HCT116 (cell line): ENCODE data around the gene AMHR2. TPM values are rescaled to one million over a fixed set of nuclear protein-coding genes. Genes with fewer than 3 reads are reported as not detected.

ENCODE experiments used
- ATAC-seq: fragments of 200-7000 bp; cut with Tn5 transposase; 2 replicates; pipeline ENCODE4 v1.9.1; 2020; ENCODE audit warnings: mild to moderate bottlenecking, moderate library complexity
- BruUV-seq: library from RNA; stranded (reverse); fragments of 400-500 nt; replicated peaks from 2 replicates; lab custom pipeline; 2021; lab: Mats Ljungman, UMichigan
- CTCF ChIA-PET: fragments of 300-600 bp; sonication (Branson Sonifier 250); formaldehyde crosslinking; loops from one replicate; lab custom pipeline; 2021; ENCODE audit warnings: antibody characterized with exemption; lab: Charles Lee
- POLR2A ChIA-PET: fragments of 300-600, 350-600 bp; sonication (Branson Sonifier 250); formaldehyde crosslinking; loops from one replicate; lab custom pipeline; 2021; ENCODE audit warnings: antibody characterized with exemption; lab: Charles Lee
- RAD21 ChIA-PET, 2 experiments: fragments of 300-600 bp; sonication (Branson Sonifier 250); formaldehyde crosslinking; loops; one replicate each; lab custom pipeline; 2023; ENCODE audit warnings: low total read pairs in 2 of 2; ENCODE audit not compliant: uncharacterized antibody in 2 of 2, unreplicated experiment in 2 of 2, low non-redundant PET in 1 of 2; lab: Charles Lee
- DNase-seq: peaks from one replicate; pipeline ENCODE4 v3.0.0-alpha.2; 2010; ENCODE audit warnings: low read depth, low spot score
- H2AFZ ChIP-seq: fragments of 200-600 bp; shearing (Covaris generic), sonication (generic); 2 replicates; pipeline ENCODE4 v1.6.1; 2017; ENCODE audit warnings: low read depth, mixed run types, mixed read lengths, antibody characterized with exemption, low read length; ENCODE audit not compliant: poor library complexity, severe bottlenecking
- H3K27ac ChIP-seq: 2 replicates; pipeline ENCODE4 v1.5.1; 2012; ENCODE audit warnings: low read depth, low read length
- H3K27me3 ChIP-seq: fragments of 200-600 bp; sonication (generic); 2 replicates; pipeline ENCODE4 v1.6.1; 2016; ENCODE audit warnings: mixed run types, low read length, mixed read lengths; ENCODE audit not compliant: insufficient read depth
- H3K36me3 ChIP-seq, 2 experiments: fragments of 200-500 bp in 1 of 2; fragments of 200-600 bp in 1 of 2; sonication (Bioruptor generic) in 1 of 2; sonication (generic) in 1 of 2; 2 replicates each; pipeline versions ENCODE4 v1.5.1 to v1.6.1; 2014 to 2016; ENCODE audit warnings: low read length in 2 of 2, inconsistent platforms in 1 of 2, mixed read lengths in 1 of 2, mixed run types in 1 of 2; ENCODE audit not compliant: insufficient read depth in 2 of 2, control insufficient read depth in 1 of 2
- H3K4me1 ChIP-seq, 2 experiments: fragments of 200-600 bp in 1 of 2; sonication (generic) in 1 of 2; 2 replicates each; pipeline versions ENCODE4 v1.5.1 to v1.6.1; 2012 to 2017; ENCODE audit warnings: low read length in 2 of 2, inconsistent platforms in 1 of 2, mild to moderate bottlenecking in 1 of 2, mixed read lengths in 1 of 2, mixed run types in 1 of 2, moderate library complexity in 1 of 2; ENCODE audit not compliant: insufficient read depth in 2 of 2, control insufficient read depth in 1 of 2
- H3K4me2 ChIP-seq: fragments of 200-600 bp; sonication (generic); 2 replicates; pipeline ENCODE4 v1.6.1; 2017; ENCODE audit warnings: mixed run types, low read length, mixed read lengths
- H3K4me3 ChIP-seq, 2 experiments: fragments of 200-600 bp in 1 of 2; sonication (generic) in 1 of 2; replicated peaks in 1 of 2; 2 replicates each; pipeline ENCODE4 v1.5.1; 2011 to 2016; ENCODE audit warnings: low read length in 2 of 2, control low read depth in 1 of 2, low read depth in 1 of 2, mild to moderate bottlenecking in 1 of 2, mixed read lengths in 1 of 2, mixed run types in 1 of 2
- H3K79me2 ChIP-seq: fragments of 200-600 bp; sonication (generic); 2 replicates; pipeline ENCODE4 v1.6.1; 2017; ENCODE audit warnings: mild to moderate bottlenecking, mixed run types, low read length, moderate library complexity, mixed read lengths; ENCODE audit not compliant: insufficient read depth
- H3K9ac ChIP-seq: fragments of 200-600 bp; sonication (generic); 2 replicates; pipeline ENCODE4 v1.6.1; 2016; ENCODE audit warnings: low read length, mixed read lengths
- H3K9me2 ChIP-seq: fragments of 200-600 bp; sonication (generic), shearing (Covaris generic); 2 replicates; pipeline ENCODE4 v1.6.1; 2017; ENCODE audit warnings: mixed run types, mild to moderate bottlenecking, moderate library complexity; ENCODE audit not compliant: insufficient read depth
- H3K9me3 ChIP-seq, 2 experiments: fragments of 200-500 bp in 1 of 2; fragments of 200-600 bp in 1 of 2; sonication (Bioruptor generic) in 1 of 2; sonication (generic) in 1 of 2; 2 replicates each; pipeline ENCODE4 v1.6.1; 2014 to 2017; ENCODE audit warnings: low read length in 2 of 2, mixed read lengths in 2 of 2, inconsistent platforms in 1 of 2, low read depth in 1 of 2, mild to moderate bottlenecking in 1 of 2, mixed run types in 1 of 2, moderate library complexity in 1 of 2; ENCODE audit not compliant: control insufficient read depth in 1 of 2, insufficient read depth in 1 of 2
- H4K20me1 ChIP-seq: fragments of 200-600 bp; sonication (generic), shearing (Covaris generic); 2 replicates; pipeline ENCODE4 v1.6.1; 2017; ENCODE audit warnings: mixed run types, mild to moderate bottlenecking, moderate library complexity; ENCODE audit not compliant: insufficient read depth
- CEBPB ChIP-seq: IDR thresholded peaks from 2 replicates; pipeline ENCODE4 v1.6.1; 2012; ENCODE audit warnings: low read depth
- EGR1 ChIP-seq: IDR thresholded peaks from 2 replicates; pipeline ENCODE4 v1.6.1; 2012; ENCODE audit warnings: low read depth
- EZH2phosphoT487 ChIP-seq: fragments of 200-600 bp; IDR thresholded peaks from 2 replicates; pipeline ENCODE4 v1.6.1; 2018; ENCODE audit warnings: antibody characterized with exemption, borderline replicate concordance
- FOSL1 ChIP-seq: IDR thresholded peaks from 2 replicates; pipeline ENCODE4 v1.6.1; 2012; ENCODE audit warnings: low read depth
- JUND ChIP-seq: IDR thresholded peaks from 2 replicates; pipeline ENCODE4 v1.6.1; 2012
- POLR2AphosphoS5 ChIP-seq: IDR thresholded peaks from 2 replicates; pipeline ENCODE4 v1.6.1; 2011; ENCODE audit warnings: mild to moderate bottlenecking, low read depth, low read length, moderate library complexity
- RAD21 ChIP-seq: IDR thresholded peaks from 2 replicates; pipeline ENCODE4 v1.6.1; 2012; ENCODE audit warnings: low read depth, mild to moderate bottlenecking
- SIN3A ChIP-seq: IDR thresholded peaks from 2 replicates; pipeline ENCODE4 v1.6.1; 2012; ENCODE audit warnings: low read depth
- SP1 ChIP-seq: IDR thresholded peaks from 2 replicates; pipeline ENCODE4 v1.6.1; 2012; ENCODE audit warnings: low read depth
- TCF7L2 ChIP-seq: IDR thresholded peaks from 2 replicates; pipeline ENCODE4 v1.7.0; 2011; ENCODE audit warnings: borderline replicate concordance, inconsistent platforms; ENCODE audit not compliant: insufficient read depth, insufficient read length; ENCODE audit errors: extremely low read depth
- YY1 ChIP-seq: IDR thresholded peaks from 2 replicates; pipeline ENCODE4 v1.6.1; 2011; ENCODE audit warnings: low read length, low read depth, moderate library complexity, mild to moderate bottlenecking; ENCODE audit not compliant: insufficient replicate concordance; ENCODE audit errors: extremely low read depth
- intact Hi-C: fragments of 100-400 bp; cut with micrococcal nuclease; formaldehyde crosslinking; loops from 2 replicates; pipeline ENCODE4 v1.10.0; 2022
- total RNA-seq: library from RNA; stranded (reverse); gene quantifications from one replicate; pipeline ENCODE4 v1.2.1, GENCODE V29; 2021; ENCODE audit not compliant: unreplicated experiment

Gene AMHR2
- total RNA-seq, 1 experiment from 2014 or later = not detected

DNA sequence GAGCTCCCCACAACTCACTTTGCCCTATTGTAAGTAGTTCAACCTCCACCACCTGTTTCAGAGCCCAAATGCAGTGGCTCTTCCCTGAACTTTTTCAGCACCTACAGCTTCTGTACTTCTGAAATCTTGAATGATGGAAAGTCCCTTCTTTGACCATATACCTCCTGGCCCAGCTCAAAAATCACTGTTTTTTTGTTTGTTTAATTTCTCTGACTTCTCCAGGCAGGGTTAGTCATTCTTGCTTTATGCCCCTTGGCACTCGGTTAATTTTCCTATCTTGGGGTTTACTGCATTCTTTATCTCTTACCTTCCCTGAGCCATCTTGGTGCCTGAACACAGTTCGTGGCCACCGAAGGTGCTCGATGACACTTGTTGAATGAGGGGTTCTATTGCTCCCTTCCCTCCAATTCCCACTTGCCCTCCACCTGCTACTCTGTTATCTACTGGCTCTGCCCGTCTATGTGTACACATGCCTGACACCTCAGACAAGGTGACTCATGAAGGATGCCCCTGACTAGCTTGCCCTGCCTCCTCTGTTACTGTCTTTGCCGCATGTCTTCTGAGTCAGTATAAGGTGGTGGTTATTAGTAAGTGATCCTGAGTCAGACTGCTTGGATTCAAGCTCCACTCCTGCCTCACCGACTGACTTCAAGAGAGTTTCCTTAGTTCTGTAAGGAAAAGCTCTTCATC, 4.4 kb downstream of the AMHR2 start (continued):
- peak; percentile 88 for TF ChIP-seq FOSL1
- TF ChIP-seq EGR1 = no peak
- peak; percentile 91 for TF ChIP-seq JUND
- no peak for TF ChIP-seq EZH2phosphoT487

DNA sequence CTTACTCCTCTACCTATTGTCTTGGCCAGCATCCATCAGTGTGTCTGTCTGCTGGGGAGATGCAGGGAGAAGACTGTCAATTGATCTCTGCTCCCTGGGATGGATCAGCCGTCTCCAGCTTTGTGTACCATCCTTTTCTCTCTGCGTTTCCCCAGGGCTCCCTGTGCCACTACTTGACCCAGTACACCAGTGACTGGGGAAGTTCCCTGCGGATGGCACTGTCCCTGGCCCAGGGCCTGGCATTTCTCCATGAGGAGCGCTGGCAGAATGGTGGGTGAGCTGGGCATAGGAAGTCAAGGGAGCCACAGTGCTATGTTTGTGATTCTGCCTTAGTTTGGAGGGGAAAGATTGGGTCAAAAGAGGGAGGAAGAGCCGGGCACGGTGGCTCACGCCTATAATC, 5.1 kb downstream of the AMHR2 start:
- Histone ChIP-seq H4K20me1 (no peaks in the 10 kb centered on the region), H3K4me2 (peak overlapping the region; percentile 50), H3K27ac (no peak overlapping the region), H2AFZ (no peak overlapping the region), H3K36me3 (no peaks in the 10 kb centered on the region), H3K9me2 (no peaks in the 10 kb centered on the region), H3K4me1 (peaks cover 5 to 20% of the 10 kb centered on the region in 2 experiments), H3K9ac (peak overlapping the region; percentile 23), H3K27me3 (no peaks in the 10 kb centered on the region), H3K79me2 (no peaks in the 10 kb centered on the region)
- CTCF ChIA-PET = interaction anchor here (1.3 to 1.8 kb wide), 2 partner anchors 76 to 107 kb away, joined by 6 to 7 read pairs; partner anchors contain the start of gene AAAS
- no peak for DNase-seq
- intact Hi-C loops = no loop called here
- RAD21 ChIA-PET = no interaction called here
- ATAC-seq = no peak; the same call in 1 of the 2 replicates
- POLR2A ChIA-PET = interaction anchor here (1.0 to 1.5 kb wide), 2 partner anchors 12 to 76 kb away, joined by 3 to 13 read pairs; partner anchors contain the start of gene PRR13
- no TSS peak for BruUV-seq
- TF ChIP-seq TCF7L2 = no peak
- TF ChIP-seq SIN3A = no peak
- TF ChIP-seq RAD21 = no peak
- TF ChIP-seq EGR1 = no peak
- no peak for TF ChIP-seq CEBPB
- TF ChIP-seq SP1 = no peak
- no peak for TF ChIP-seq POLR2AphosphoS5
- no peak for TF ChIP-seq YY1
- TF ChIP-seq, all 23 proteins: peak for 0
- Histone ChIP-seq H3K4me3 (no peak overlapping the region), H3K9me3 (no peaks in the 10 kb centered on the region)
